ENCODE measurements around the gene AP2B1.

DNA sequence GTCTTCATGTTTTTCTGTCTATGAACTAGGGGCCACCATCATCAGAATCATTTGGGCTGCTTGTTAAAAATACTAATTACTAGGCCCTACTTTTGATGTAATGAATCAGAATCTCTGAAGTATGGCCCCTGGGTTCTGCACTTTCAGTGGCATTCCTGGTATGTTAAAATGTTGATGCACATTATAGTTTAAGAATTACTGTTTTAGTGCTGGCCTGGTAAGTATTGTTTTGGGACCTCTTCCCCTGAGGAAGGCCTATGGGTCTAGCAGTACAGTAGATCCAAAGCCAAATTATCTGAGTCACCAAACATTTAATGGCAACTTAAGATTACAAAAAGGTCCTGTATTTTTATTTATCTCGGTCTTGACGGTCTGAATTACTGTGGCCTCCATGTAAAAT, 58.8 kb downstream of the AP2B1 start:
- TF ChIP-seq POLR2A (conservative IDR thresholded peaks at IDR 0.05) = no peak
- no peak for TF ChIP-seq FOXJ3 (CRISPR knock-in tag; IDR thresholded peaks at IDR 0.05)
- TF ChIP-seq, protein P1, sequence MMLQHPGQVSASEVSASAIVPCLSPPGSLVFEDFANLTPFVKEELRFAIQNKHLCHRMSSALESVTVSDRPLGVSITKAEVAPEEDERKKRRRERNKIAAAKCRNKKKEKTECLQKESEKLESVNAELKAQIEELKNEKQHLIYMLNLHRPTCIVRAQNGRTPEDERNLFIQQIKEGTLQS (IDR thresholded peaks at IDR 0.05) = no peak
- TF ChIP-seq, protein P1 (CRISPR knock-in tag; conservative IDR thresholded peaks at IDR 0.05) = no peak
- no peak for TF ChIP-seq NR1H2 (CRISPR knock-in tag; IDR thresholded peaks at IDR 0.05)
- no peak for TF ChIP-seq RFX7 (CRISPR knock-in tag; IDR thresholded peaks at IDR 0.05)

Measured in K562 (cell line).